Neuron (in vitro differentiated cells): Measurements from ENCODE around the gene LRP1B.

ENCODE experiments used
- H2AFZ ChIP-seq: one replicate; pipeline ENCODE4 v1.6.1; 2013; ENCODE audit warnings: low read depth, mild to moderate bottlenecking, inconsistent platforms, low read length, moderate library complexity
- H3K27me3 ChIP-seq: one replicate; pipeline ENCODE4 v1.6.1; 2013; ENCODE audit warnings: low read length; ENCODE audit not compliant: insufficient read depth
- H3K36me3 ChIP-seq: one replicate; pipeline ENCODE4 v1.6.1; 2013; ENCODE audit warnings: low read length; ENCODE audit not compliant: insufficient read depth
- H3K4me1 ChIP-seq: one replicate; pipeline ENCODE4 v1.6.1; 2013; ENCODE audit warnings: low read length; ENCODE audit not compliant: insufficient read depth
- H3K4me3 ChIP-seq: 2 replicates; pipeline ENCODE4 v1.5.1; 2013; ENCODE audit warnings: mild to moderate bottlenecking, low read length, moderate library complexity
- H3K9me3 ChIP-seq: one replicate; pipeline ENCODE4 v1.6.1; 2013; ENCODE audit warnings: low read length

Gene LRP1B

GRCh38 chr2:140791802-140792201 is 1339.0 kb downstream of the LRP1B start:
- Histone ChIP-seq H3K4me1 (peaks cover 1% of the 10 kb centered on the region), H3K36me3 (no peaks in the 10 kb centered on the region), H2AFZ (no peak overlapping the region), H3K9me3 (no peaks in the 10 kb centered on the region), H3K27me3 (no peaks in the 10 kb centered on the region), H3K4me3 (no peak overlapping the region)

DNA sequence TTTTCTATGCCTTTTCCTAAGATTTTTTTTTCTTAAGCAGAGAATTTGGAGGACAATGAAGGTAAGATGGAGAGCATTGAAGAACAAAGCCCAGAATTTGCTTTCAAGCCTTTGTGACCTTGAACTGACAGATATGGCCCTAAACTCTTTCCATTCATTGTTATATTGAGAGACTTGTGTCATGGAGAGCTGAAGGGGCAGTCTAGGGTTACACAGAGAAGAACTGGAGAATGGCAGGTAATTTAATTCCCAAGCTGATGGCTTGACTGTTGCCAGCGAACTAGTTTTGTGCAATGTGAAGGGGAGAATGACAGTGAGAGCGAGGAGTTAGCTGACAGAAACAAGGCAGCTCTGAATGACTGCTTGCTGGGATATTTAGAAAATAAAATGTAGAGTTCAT is 1344.2 kb downstream of the LRP1B start:
- H3K36me3 ChIP-seq = no peaks in the 10 kb centered on the region
- H3K27me3 ChIP-seq = no peaks in the 10 kb centered on the region
- no peak overlapping the region for H2AFZ ChIP-seq
- H3K4me1 ChIP-seq = peaks cover 13% of the 10 kb centered on the region
- H3K9me3 ChIP-seq = no peaks in the 10 kb centered on the region
- no peak overlapping the region for H3K4me3 ChIP-seq

GRCh38 chr2:140775411-140775810 is 1355.4 kb downstream of the LRP1B start:
- no peaks in the 10 kb centered on the region for H3K36me3 ChIP-seq
- H3K9me3 ChIP-seq = no peaks in the 10 kb centered on the region

DNA sequence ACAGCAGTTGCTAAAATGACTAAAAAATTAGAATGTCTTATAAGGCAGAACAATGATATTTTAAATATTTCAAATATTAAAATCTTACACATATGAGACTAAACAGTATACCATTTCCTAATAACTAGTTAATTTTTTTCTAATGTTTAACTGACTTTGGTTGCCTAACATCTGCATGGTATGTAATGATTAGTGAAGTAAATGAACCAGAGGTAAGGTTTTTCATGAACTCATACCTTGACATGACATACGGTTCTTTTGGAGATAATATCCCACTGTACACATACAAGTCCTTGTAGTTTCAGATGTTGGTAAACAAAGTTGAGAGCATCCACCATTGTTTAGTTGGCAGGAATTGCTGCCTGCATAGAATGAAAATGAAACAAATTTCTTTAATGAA is 1360.2 kb downstream of the LRP1B start:
- Histone ChIP-seq H3K9me3 (no peaks in the 10 kb centered on the region), H3K36me3 (no peaks in the 10 kb centered on the region), H3K27me3 (no peaks in the 10 kb centered on the region), H3K4me1 (no peaks in the 10 kb centered on the region), H2AFZ (no peak overlapping the region), H3K4me3 (no peak overlapping the region)

More at GRCh38 chr2:140775411-140775810, 1355.4 kb downstream of the LRP1B start:
- H3K4me3 ChIP-seq = no peak overlapping the region
- H3K27me3 ChIP-seq = no peaks in the 10 kb centered on the region
- no peak overlapping the region for H2AFZ ChIP-seq
- peaks cover 6% of the 10 kb centered on the region for H3K4me1 ChIP-seq

GRCh38 chr2:140761807-140762206 is 1369.0 kb downstream of the LRP1B start:
- Histone ChIP-seq H3K4me3 (no peak overlapping the region), H2AFZ (no peak overlapping the region), H3K36me3 (no peaks in the 10 kb centered on the region), H3K27me3 (no peaks in the 10 kb centered on the region), H3K4me1 (peaks cover 10% of the 10 kb centered on the region), H3K9me3 (no peaks in the 10 kb centered on the region)

GRCh38 chr2:140759426-140760156 is 1371.2 kb downstream of the LRP1B start:
- Histone ChIP-seq H3K4me3 (no peak overlapping the region), H3K9me3 (no peaks in the 10 kb centered on the region), H3K27me3 (no peaks in the 10 kb centered on the region), H2AFZ (peak overlapping the region; percentile 54), H3K4me1 (peaks cover 10% of the 10 kb centered on the region), H3K36me3 (no peaks in the 10 kb centered on the region)

DNA sequence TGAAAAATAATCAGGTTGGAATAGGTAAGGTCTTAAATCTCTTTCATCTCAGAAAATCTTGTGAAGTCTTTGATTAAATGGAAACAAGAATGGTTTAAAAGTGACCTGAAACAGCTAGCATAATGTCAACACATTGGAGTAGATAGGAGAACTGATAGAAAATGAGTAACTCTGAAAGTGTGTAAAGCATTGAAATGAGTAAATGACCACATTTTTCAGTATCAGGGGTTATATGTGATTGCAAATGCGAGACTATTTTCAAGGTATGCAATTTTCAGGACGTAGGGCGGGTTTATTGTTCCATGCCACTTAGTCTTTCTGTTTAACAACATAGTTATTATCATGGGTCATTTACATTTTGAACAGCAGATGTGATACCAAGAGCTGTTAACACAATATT is 1383.2 kb downstream of the LRP1B start:
- Histone ChIP-seq H2AFZ (no peak overlapping the region), H3K4me3 (no peak overlapping the region), H3K36me3 (no peaks in the 10 kb centered on the region), H3K4me1 (no peaks in the 10 kb centered on the region), H3K27me3 (no peaks in the 10 kb centered on the region), H3K9me3 (no peaks in the 10 kb centered on the region)

DNA sequence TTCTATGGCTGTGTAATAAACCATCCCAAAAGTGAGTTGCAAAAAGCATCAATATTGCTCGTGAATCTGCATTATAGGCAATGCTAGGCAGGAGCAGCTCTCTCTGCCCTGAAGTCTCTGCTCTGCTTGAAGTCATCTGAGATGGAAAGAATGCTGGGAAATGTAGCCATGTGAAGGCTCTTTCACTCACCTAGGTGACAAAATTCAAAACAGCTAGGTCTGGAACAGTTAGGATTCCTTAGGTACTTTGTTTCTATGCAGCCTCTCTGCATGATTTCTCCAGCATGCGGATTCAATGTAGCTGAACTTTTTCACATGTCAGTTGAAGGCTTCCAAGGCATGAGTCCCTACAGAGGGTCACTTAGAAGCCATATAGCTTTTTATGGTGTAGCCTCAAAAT is 1383.7 kb downstream of the LRP1B start:
- H3K36me3 ChIP-seq = no peaks in the 10 kb centered on the region
- H3K27me3 ChIP-seq = no peaks in the 10 kb centered on the region
- H3K4me3 ChIP-seq = no peak overlapping the region
- H3K4me1 ChIP-seq = no peaks in the 10 kb centered on the region
- H3K9me3 ChIP-seq = no peaks in the 10 kb centered on the region
- H2AFZ ChIP-seq = no peak overlapping the region

DNA sequence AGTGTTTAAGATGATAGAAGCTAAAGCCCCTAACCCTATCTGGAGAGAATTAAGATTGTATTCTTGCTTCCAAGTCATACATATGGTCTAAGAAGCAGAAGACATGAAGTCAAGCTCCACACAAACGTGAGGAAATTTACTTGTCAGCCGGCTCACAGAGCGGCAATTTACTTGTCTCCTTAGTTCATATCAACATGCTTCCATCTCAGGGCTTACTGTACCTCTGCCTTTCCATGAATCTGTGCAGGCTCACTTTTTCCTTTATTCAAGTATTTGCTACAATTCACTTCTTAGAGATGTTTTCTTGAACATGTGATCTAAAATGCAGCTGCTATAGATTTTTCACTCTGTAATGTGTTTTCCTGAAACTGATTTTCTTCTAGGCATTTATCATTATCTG is 1386.4 kb downstream of the LRP1B start:
- Histone ChIP-seq H2AFZ (no peak overlapping the region), H3K4me1 (no peaks in the 10 kb centered on the region), H3K27me3 (no peaks in the 10 kb centered on the region), H3K4me3 (no peak overlapping the region), H3K9me3 (no peaks in the 10 kb centered on the region), H3K36me3 (no peaks in the 10 kb centered on the region)

DNA sequence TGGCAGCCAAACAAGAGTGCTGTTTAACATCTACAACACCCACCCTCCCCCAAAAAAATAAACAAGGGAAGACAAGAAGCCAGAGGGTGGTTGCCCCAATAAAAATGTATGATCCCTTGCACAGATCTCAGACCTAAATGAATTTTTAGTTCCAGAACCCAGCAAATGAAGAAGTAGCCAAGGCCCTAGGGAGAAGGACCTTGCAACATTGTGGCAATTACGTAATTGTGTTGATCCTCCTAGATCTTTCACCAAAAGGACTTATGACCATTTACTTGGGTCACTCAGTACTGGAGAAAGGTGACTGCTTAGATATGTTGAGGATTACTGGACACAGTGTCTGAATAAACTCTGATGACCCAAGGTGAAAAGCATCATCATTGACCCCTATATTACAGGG is 1393.8 kb downstream of the LRP1B start:
- no peaks in the 10 kb centered on the region for H3K4me1 ChIP-seq
- H3K27me3 ChIP-seq = no peaks in the 10 kb centered on the region
- H3K9me3 ChIP-seq = no peaks in the 10 kb centered on the region
- no peak overlapping the region for H2AFZ ChIP-seq
- no peak overlapping the region for H3K4me3 ChIP-seq
- H3K36me3 ChIP-seq = no peaks in the 10 kb centered on the region

- Histone ChIP-seq H3K27me3 (no peaks in the 10 kb centered on the region), H3K4me1 (no peaks in the 10 kb centered on the region), H3K4me3 (no peak overlapping the region), H3K36me3 (no peaks in the 10 kb centered on the region), H3K9me3 (no peaks in the 10 kb centered on the region), H2AFZ (no peak overlapping the region)
These were observed 1395.8 kb downstream of the LRP1B start for GRCh38 chr2:140734992-140735391.

GRCh38 chr2:140718999-140719398 is 1411.8 kb downstream of the LRP1B start:
- Histone ChIP-seq H3K4me1 (no peaks in the 10 kb centered on the region), H3K9me3 (no peaks in the 10 kb centered on the region), H3K36me3 (no peaks in the 10 kb centered on the region), H2AFZ (no peak overlapping the region), H3K4me3 (no peak overlapping the region), H3K27me3 (no peaks in the 10 kb centered on the region)

DNA sequence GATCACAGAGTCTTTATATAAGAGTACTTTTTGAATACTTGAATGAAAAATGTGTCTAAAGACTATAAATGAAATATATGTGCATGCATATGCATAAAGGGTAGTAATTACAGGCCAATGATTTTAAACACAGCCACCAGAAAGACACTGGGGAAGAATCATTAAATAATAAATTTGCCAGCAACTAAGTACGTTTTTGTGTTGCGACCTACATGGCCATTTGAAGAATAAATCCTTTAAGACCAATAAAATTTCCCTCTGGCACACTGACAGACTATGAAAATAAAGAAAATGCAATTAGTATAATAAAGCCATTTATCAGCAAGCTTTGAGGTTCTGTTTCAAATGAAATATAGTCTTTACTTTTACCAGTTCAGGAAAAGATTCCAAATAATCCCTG is 1413.3 kb downstream of the LRP1B start:
- no peaks in the 10 kb centered on the region for H3K9me3 ChIP-seq
- no peaks in the 10 kb centered on the region for H3K27me3 ChIP-seq
- H3K36me3 ChIP-seq = no peaks in the 10 kb centered on the region
- H3K4me3 ChIP-seq = no peak overlapping the region
- H3K4me1 ChIP-seq = no peaks in the 10 kb centered on the region
- no peak overlapping the region for H2AFZ ChIP-seq

DNA sequence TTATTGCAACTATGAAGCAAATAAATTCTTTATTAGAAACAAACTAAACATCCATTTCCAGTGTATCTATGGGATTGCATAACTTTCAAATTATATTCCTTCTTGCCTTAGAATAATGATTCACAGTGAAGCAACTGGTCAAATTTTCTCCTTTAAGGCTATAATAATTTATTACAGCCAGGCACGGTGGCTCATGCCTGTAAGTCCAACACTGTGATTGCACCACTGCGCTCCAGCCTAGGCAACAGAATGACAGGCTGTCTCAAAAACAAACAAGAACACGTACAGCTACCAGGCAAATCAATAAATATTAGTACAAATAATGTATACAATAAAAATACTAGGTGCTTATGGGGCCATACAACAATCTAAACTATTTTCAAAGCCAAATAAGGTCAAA is 1416.2 kb downstream of the LRP1B start:
- H3K36me3 ChIP-seq = no peaks in the 10 kb centered on the region
- H2AFZ ChIP-seq = no peak overlapping the region
- no peaks in the 10 kb centered on the region for H3K27me3 ChIP-seq
- no peak overlapping the region for H3K4me3 ChIP-seq
- no peaks in the 10 kb centered on the region for H3K4me1 ChIP-seq
- H3K9me3 ChIP-seq = no peaks in the 10 kb centered on the region
